Effector memory CD8-positive, alpha-beta T cell (primary cell): ENCODE measurements around the gene PPM1B.
"Not testable (repeated sequence)": the region's sequence is repeated elsewhere in the genome, so short reads cannot be mapped to it uniquely, and the experiment has no call there.

ENCODE experiments used
- ATAC-seq: fragments of 150-1000 bp; cut with Tn5 transposase; replicated peaks from 2 replicates; pipeline ENCODE4 v1.10.0; 2021; ENCODE audit warnings: mild to moderate bottlenecking, moderate library complexity
- DNase-seq, 3 experiments: peaks; one replicate each; pipeline ENCODE4 v3.0.0; 2021
- H3K27ac Mint-ChIP-seq, 2 donors: one replicate each; pipeline ENCODE4 v1.8.0; 2022; ENCODE audit warnings: mild to moderate bottlenecking in 2 of 2, mixed read lengths in 2 of 2, moderate library complexity in 2 of 2
- H3K27me3 Mint-ChIP-seq, 2 donors: one replicate each; pipeline ENCODE4 v1.8.0; 2022; ENCODE audit warnings: mixed read lengths in 2 of 2
- H3K36me3 Mint-ChIP-seq: one replicate; pipeline ENCODE4 v1.8.0; 2022; ENCODE audit warnings: mild to moderate bottlenecking, moderate library complexity, mixed read lengths; ENCODE audit not compliant: insufficient read depth
- H3K4me1 Mint-ChIP-seq, 2 donors: one replicate each; pipeline ENCODE4 v1.8.0; 2022; ENCODE audit warnings: low read depth in 2 of 2, mixed read lengths in 2 of 2
- H3K4me3 Mint-ChIP-seq, 2 donors: one replicate each; pipeline ENCODE4 v1.8.0; 2022; ENCODE audit warnings: mild to moderate bottlenecking in 2 of 2, mixed read lengths in 2 of 2, moderate library complexity in 2 of 2
- H3K9me3 Mint-ChIP-seq, 2 donors: one replicate each; pipeline ENCODE4 v1.8.0; 2022; ENCODE audit warnings: mixed read lengths in 2 of 2

Gene PPM1B

DNA sequence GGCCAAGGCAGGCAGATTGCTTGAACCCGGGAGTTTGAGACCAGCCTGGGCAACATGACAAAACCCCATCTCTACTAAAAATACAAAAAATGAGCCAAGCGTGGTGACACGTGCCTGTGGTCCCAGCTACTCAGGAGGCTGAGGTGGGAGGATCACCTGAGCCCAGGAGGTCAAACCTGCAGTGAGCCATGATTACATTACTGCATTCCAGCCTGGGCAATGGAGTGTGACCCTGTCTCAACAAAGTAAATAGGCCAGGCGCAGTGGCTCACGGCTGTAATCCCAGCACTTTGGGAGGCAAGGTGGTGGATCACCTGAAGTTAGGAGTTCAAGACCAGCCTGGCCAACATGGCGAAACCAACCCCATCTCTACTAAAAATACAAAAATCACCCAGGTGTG, 80.6 kb downstream of the PPM1B start:
- not testable (repeated sequence) for ATAC-seq

DNA sequence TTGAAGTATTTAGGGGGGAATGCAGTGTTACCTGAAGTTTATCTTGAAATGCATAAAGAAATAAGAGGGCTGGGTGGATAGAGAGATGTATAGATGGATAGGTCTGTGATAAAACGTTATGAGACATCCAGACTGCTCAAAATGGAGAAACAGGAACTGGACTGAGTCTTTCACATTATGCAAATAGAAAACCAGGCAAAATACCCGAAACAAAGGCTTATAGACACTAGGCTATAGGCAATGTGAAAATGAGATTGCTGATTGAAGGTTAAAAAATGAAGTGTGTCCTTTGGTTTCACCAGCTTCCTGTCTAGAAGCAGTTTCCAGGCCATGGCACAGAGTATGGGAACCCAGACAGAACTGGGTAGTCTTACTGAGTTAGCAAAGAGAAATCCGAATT, 81.7 kb downstream of the PPM1B start:
- ATAC-seq (no peak), DNase-seq (no peak)
- H3K4me1 Mint-ChIP-seq = peaks cover 0 to 2% of the 10 kb centered on the region in 2 donors
- H3K4me3 Mint-ChIP-seq = no peak overlapping the region
- H3K27me3 Mint-ChIP-seq = peaks cover 19 to 22% of the 10 kb centered on the region in 2 donors
- H3K36me3 Mint-ChIP-seq = no peaks in the 10 kb centered on the region
- no peaks in the 10 kb centered on the region for H3K9me3 Mint-ChIP-seq
- H3K27ac Mint-ChIP-seq = no peak overlapping the region

More for the DNA sequence above, 80.6 kb downstream of the PPM1B start:
- not testable (repeated sequence) for H3K4me1 Mint-ChIP-seq, H3K27ac Mint-ChIP-seq, H3K4me3 Mint-ChIP-seq, DNase-seq, H3K9me3 Mint-ChIP-seq, H3K36me3 Mint-ChIP-seq
- peaks cover 12 to 17% of the 10 kb centered on the region in 2 donors for H3K27me3 Mint-ChIP-seq

DNA sequence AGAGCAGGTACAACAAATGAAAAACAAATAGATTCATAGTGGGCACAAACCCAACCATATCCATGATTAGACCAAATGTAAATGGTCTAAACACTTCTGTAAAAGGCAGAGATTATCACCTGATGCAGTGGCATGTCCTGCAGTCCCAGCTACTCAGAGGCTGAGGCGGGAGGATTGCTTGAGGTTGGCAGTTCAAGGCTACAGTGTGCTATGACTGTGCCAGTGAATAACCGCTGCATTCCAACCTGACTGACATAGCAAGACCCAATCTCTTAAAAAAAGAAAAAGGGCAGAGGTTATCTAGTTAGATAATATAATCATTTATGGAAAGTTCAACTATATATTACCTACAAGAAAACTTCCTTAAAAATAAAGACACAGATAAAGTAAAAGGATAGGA, 85.3 kb downstream of the PPM1B start:
- no peak for DNase-seq

DNA sequence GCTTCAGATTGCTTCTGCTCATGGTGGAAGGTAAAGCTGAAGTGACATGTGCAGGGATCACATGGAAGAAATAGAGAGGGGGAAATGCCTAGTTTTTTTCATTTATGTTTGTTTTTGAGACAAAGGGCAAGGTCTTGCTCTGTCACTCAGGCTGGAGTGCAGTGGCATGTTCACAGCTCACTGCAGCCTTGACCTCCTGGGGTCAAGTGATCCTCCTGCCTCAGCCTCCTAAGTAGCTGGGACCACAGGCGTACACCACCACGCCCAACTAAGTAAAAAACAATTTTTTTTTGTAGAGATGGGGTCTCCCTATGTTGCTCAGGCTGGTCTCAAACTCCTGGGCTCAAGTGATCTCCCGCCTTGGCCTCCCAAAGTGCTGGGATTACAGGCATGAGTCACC, 87.0 kb downstream of the PPM1B start:
- not testable (repeated sequence) for H3K36me3 Mint-ChIP-seq, H3K4me1 Mint-ChIP-seq, ATAC-seq, DNase-seq, H3K27ac Mint-ChIP-seq, H3K9me3 Mint-ChIP-seq, H3K4me3 Mint-ChIP-seq
- peaks cover 38 to 42% of the 10 kb centered on the region in 2 donors for H3K27me3 Mint-ChIP-seq

More for the DNA sequence above, 85.3 kb downstream of the PPM1B start:
- no peaks in the 10 kb centered on the region for H3K4me1 Mint-ChIP-seq
- no peaks in the 10 kb centered on the region for H3K9me3 Mint-ChIP-seq
- no peaks in the 10 kb centered on the region for H3K36me3 Mint-ChIP-seq
- H3K4me3 Mint-ChIP-seq = no peak overlapping the region
- H3K27me3 Mint-ChIP-seq = peaks cover 38% of the 10 kb centered on the region in 2 donors
- no peak for ATAC-seq
- no peak overlapping the region for H3K27ac Mint-ChIP-seq

DNA sequence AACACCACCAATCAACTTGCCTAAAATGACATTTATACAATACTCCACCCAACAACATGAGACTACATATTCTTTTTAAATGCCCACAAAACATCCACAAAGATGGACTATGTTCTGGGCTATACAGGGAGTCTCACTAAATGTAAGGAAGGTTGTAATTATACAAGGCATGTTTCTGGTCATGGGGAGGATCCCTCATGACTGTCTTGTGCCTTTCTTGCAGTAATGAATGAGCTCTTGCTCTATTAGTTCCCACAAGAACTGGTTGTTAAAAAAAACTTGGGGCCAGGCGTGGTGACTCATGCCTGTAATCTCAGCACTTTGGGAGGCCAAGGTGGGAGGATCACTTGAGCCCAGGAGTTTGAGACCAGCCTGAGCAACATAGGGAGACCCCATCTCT, 89.1 kb downstream of the PPM1B start:
- not testable (repeated sequence) for DNase-seq, H3K4me1 Mint-ChIP-seq, ATAC-seq, H3K9me3 Mint-ChIP-seq, H3K27ac Mint-ChIP-seq, H3K36me3 Mint-ChIP-seq, H3K4me3 Mint-ChIP-seq
- H3K27me3 Mint-ChIP-seq = peaks cover 31 to 35% of the 10 kb centered on the region in 2 donors

DNA sequence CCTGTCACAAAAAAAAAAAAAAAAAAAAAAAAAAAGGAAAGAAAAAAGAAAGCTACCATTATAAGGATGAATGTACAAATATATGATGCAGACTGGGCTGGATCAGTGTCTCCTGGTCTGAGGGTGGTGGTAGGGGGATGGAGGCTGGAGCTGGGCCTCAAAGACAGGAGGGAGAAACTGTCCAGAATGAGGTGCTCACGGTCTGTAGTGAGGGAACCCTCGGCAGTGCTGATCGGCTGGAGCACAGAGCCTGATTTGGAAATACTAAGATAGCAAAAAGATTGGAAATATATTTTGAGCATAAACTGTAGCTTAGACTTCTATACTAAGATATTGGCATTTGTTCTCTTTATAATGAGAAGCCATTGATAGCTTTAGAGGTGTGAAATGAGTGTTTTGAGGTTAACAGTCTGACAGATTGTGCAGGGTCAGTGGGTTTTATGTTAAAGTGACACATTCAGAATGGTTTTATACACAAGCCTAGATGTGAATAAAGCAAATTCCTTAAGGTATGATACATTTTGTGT, 98.7 kb downstream of the PPM1B start:
- no peaks in the 10 kb centered on the region for H3K9me3 Mint-ChIP-seq
- H3K4me1 Mint-ChIP-seq = peaks cover 2 to 4% of the 10 kb centered on the region in 2 donors
- no peak overlapping the region for H3K27ac Mint-ChIP-seq
- ATAC-seq (no peak), DNase-seq (no peak)
- peaks cover 0 to 16% of the 10 kb centered on the region in 2 donors for H3K27me3 Mint-ChIP-seq
- no peak overlapping the region for H3K4me3 Mint-ChIP-seq
- no peaks in the 10 kb centered on the region for H3K36me3 Mint-ChIP-seq

DNA sequence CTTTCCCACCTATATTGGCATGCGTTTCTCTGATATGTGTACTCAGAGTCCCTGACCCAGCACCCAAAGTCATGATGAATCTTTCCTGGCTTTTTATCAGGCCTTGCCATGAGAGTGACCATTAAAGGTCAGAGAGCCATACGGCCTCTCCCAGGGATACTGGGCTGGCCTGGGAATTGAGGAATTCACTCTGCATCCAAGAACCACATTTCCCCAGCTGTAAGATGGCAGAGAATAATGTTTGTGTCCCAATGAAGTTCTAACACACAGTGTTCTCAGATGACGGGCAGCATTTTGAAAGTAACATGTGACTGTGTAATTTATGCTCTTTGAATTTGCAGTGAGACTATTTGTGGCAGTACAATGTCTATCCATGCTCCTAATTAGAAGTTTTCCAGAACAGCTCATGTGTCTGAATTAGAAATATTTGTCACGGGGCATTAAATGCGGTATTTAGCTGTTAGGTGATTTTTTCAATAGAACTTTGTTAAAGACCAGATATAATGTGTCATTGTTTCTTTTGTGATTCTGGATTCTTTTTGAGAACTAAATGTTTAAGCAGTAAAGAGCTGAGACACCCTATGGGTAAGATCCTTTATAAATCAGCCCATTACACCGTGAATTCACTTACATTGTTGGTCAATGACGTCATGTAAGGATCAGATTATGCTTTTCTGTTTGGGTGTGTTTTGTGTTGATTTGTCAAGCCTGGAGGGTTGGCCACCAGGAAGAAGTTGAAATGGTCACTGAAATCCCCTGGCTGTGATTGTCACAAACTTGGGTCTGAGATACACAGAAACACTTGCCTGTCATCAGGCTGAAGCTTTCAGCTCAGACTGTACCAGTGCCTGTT, 99.3 kb downstream of the PPM1B start:
- Mint-ChIP-seq H3K4me3 (no peak overlapping the region), H3K27ac (no peak overlapping the region), H3K27me3 (peaks cover 0 to 13% of the 10 kb centered on the region in 2 donors), H3K9me3 (no peaks in the 10 kb centered on the region), H3K4me1 (peaks cover 2 to 4% of the 10 kb centered on the region in 2 donors), H3K36me3 (no peaks in the 10 kb centered on the region)
- DNase-seq (no peak), ATAC-seq (no peak)

DNA sequence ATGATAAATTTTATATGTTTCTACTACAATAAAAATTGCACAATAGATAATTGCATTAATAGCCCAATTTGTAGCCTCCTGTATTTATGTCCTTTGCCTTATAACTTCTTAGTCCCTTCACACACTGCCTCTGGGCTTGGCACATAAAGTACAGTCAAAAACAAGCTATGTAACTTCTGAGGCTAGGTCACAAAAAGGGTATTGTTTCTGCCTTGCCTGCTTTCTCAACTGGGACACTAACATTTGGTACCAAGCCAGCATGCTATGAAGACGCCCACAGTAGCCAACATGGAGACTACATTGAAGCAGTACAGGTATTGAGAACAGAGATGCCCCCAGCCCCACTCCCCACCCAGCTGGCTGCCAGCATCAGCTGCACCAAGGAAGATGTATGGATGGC, 101.2 kb downstream of the PPM1B start:
- Mint-ChIP-seq H3K36me3 (no peaks in the 10 kb centered on the region), H3K27ac (no peak overlapping the region), H3K4me3 (no peak overlapping the region), H3K9me3 (no peaks in the 10 kb centered on the region), H3K4me1 (peaks cover 2 to 4% of the 10 kb centered on the region in 2 donors), H3K27me3 (peaks cover 0 to 7% of the 10 kb centered on the region in 2 donors)
- no peak for DNase-seq
- no peak for ATAC-seq

DNA sequence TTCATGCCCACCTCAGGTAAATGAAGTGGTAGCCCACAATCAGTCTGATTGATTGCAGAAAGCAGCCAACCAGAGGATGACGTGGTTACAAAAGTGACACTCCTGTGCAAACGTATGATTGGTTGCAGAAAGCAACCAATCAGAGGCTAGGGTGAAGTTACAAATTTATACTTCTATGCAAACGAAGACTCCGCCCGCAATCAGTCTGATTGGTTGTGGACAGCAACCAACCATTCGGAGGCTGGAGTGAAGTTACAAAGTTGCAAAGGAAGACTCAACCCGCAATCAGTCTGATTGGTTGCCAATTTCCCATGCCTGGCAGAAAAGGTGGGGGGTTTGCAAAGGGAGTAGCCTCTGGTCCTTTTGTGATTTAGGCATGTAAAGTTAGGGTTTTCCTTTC, 102.6 kb downstream of the PPM1B start:
- Mint-ChIP-seq H3K4me3 (no peak overlapping the region), H3K27me3 (peaks cover 0 to 7% of the 10 kb centered on the region in 2 donors), H3K27ac (no peak overlapping the region), H3K4me1 (peaks cover 2 to 4% of the 10 kb centered on the region in 2 donors), H3K9me3 (no peaks in the 10 kb centered on the region), H3K36me3 (no peaks in the 10 kb centered on the region)
- DNase-seq (no peak), ATAC-seq (no peak)

DNA sequence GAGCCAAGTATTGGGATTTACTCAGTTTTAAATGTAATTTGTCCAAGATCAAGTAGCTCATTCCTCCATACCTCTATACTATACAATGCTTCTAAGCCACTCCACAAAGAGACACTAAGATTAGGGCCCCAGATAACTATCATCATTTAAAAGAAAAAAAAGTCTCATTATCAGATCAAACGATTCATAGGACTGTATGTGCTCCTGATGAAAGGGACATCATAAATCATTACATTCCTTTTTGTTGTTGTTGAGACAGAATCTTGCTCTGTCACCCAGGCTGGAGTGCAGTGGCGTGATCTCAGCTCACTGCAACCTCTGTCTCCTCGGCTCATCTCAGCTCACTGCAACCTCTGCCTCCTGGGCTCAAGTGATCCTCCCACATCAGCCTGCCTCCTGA, 104.4 kb downstream of the PPM1B start:
- DNase-seq = no peak
- Mint-ChIP-seq H3K27me3 (peaks cover 6 to 7% of the 10 kb centered on the region in 2 donors), H3K36me3 (no peaks in the 10 kb centered on the region), H3K4me1 (no peaks in the 10 kb centered on the region), H3K9me3 (no peaks in the 10 kb centered on the region), H3K27ac (no peak overlapping the region), H3K4me3 (no peak overlapping the region)
- ATAC-seq = no peak

DNA sequence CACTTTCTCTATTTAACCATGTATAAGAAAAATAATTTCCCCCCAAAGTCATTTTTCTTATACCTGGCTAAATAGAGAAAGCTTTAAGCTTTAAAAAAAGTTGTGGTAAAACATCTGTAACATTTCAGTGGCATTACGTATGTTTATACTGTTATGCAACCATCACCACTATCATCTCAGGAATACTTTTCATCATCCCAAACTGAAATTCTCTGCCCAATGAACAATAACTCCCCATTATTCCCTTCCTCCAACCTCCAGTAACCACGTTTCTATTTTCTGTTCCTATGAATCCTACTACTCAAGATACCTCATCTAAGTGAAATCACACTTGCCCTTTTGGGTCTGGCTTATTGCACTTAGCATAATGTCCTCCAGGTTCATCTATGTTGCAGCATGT, 104.9 kb downstream of the PPM1B start:
- no peaks in the 10 kb centered on the region for H3K36me3 Mint-ChIP-seq
- no peaks in the 10 kb centered on the region for H3K9me3 Mint-ChIP-seq
- ATAC-seq (no peak), DNase-seq (no peak)
- H3K27ac Mint-ChIP-seq = no peak overlapping the region
- H3K4me1 Mint-ChIP-seq = no peaks in the 10 kb centered on the region
- peaks cover 6 to 7% of the 10 kb centered on the region in 2 donors for H3K27me3 Mint-ChIP-seq
- no peak overlapping the region for H3K4me3 Mint-ChIP-seq

DNA sequence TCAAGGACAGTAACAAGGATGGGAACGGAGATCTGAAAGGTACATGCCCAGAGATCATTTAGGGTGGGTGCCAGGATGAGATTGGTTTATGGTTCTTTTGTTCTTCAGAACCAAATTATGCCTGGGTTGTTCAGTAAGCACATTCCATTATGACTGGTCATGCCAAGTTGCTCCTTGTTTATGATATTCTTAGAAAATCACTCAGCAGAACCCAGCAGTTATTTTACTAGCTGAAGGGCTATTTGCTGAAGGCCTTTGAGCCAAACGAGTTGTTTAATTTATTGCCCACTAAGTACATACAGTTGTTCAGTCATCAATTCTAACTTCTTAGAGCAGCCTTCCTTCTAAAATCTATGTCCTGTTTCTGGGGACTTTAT, 107.2 kb downstream of the PPM1B start:
- Mint-ChIP-seq H3K4me3 (no peak overlapping the region), H3K27me3 (peaks cover 0 to 6% of the 10 kb centered on the region in 2 donors), H3K9me3 (no peaks in the 10 kb centered on the region), H3K36me3 (no peaks in the 10 kb centered on the region), H3K27ac (no peak overlapping the region), H3K4me1 (no peaks in the 10 kb centered on the region)
- ATAC-seq (no peak), DNase-seq (no peak)

DNA sequence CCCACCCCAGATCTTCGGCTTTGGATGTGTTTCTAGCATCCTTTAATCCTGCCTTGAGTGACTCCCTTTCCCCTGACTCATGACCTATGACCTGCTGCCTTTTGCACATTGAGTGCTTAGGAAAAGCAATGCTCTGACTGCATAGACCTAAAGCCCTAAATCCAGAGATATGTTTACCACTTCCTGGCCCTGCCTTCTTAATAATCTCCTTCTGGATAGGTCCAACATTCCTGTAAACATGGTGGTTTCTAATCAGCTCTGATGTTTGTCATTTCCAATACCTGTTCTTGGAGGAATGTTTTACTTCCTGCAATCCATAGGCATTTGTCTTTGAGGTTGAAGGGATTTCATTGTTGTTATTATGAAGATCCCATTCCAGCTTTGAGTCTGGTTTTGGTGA, 108.9 kb downstream of the PPM1B start:
- Mint-ChIP-seq H3K9me3 (no peaks in the 10 kb centered on the region), H3K27ac (no peak overlapping the region), H3K36me3 (no peaks in the 10 kb centered on the region), H3K4me1 (no peaks in the 10 kb centered on the region), H3K4me3 (no peak overlapping the region), H3K27me3 (peaks cover 0 to 11% of the 10 kb centered on the region in 2 donors)
- DNase-seq = no peak
- no peak for ATAC-seq

DNA sequence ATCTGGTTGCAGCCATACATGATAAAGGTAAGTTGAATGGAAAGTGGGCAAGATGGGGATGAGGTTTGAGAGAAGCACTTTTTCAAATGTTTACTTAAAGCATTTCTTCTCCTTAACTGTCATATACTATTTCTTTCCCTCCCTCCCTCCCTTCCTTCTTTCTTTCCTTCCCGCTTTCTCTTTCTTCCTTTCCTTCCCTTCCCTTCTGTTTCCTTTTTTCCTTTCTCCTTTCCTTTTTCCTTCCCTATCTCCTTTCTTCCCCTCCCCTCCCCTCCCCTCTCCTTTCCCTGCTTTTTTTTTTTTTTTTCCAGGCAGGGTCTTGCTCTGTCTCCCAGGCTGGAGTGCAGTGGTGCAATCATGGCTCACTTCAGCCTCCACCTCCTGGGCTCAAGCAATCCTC, 112.2 kb downstream of the PPM1B start:
- no peak for ATAC-seq
- Mint-ChIP-seq H3K4me3 (no peak overlapping the region), H3K9me3 (no peaks in the 10 kb centered on the region), H3K4me1 (no peaks in the 10 kb centered on the region), H3K27me3 (peaks cover 0 to 17% of the 10 kb centered on the region in 2 donors), H3K27ac (no peak overlapping the region), H3K36me3 (no peaks in the 10 kb centered on the region)
- no peak for DNase-seq
